Stimulated activated memory B cell treated with anti-CD40 and anti-IgM and Interleukin-4, amounts not matched to agents 10 μg/mL and 1 μg/mL and 100 μg/mL, for 72 hours (primary cell): Measurements from ENCODE around the gene PCDHGB1.
"Not testable (repeated sequence)": the region's sequence is repeated elsewhere in the genome, so short reads cannot be mapped to it uniquely, and the experiment has no call there.

Experiments
- ATAC-seq: fragments of 150-1000 bp; cut with Tn5 transposase; 2 replicates; pipeline ENCODE4 v1.10.0; 2021
- H3K27ac Mint-ChIP-seq: one replicate; pipeline ENCODE4 v1.8.0; 2022; ENCODE audit warnings: mild to moderate bottlenecking, mixed read lengths
- H3K27me3 Mint-ChIP-seq: one replicate; pipeline ENCODE4 v1.8.0; 2022; ENCODE audit warnings: mixed read lengths
- H3K36me3 Mint-ChIP-seq: one replicate; pipeline ENCODE4 v1.8.0; 2022; ENCODE audit warnings: mixed read lengths
- H3K4me1 Mint-ChIP-seq: one replicate; pipeline ENCODE4 v1.8.0; 2022; ENCODE audit warnings: mixed read lengths
- H3K4me3 Mint-ChIP-seq: one replicate; pipeline ENCODE4 v1.8.0; 2022; ENCODE audit warnings: mild to moderate bottlenecking, moderate library complexity, mixed read lengths
- H3K9me3 Mint-ChIP-seq: one replicate; pipeline ENCODE4 v1.8.0; 2022; ENCODE audit warnings: mixed read lengths

PCDHGB1 gene

GRCh38 chr5:141387557-141388311 lies 37.8 kb downstream of the PCDHGB1 start, which contains the start of gene PCDHGB4:
Gene PCDHGB4 (plus strand): TSS chr5:141387698. CDS start chr5:141387885, 187 bp downstream.
- H3K36me3 Mint-ChIP-seq: peaks cover 10% of the 10 kb centered on the region
- H3K27ac Mint-ChIP-seq, H3K4me1 Mint-ChIP-seq, ATAC-seq: not testable (repeated sequence)
- H3K27me3 Mint-ChIP-seq: peaks cover 77% of the 10 kb centered on the region
- peaks cover 15% of the 10 kb centered on the region for H3K9me3 Mint-ChIP-seq
- peak within 1 kb of the TSS; percentile 42 for H3K4me3 Mint-ChIP-seq

GRCh38 chr5:141388661-141389060 lies 38.8 kb downstream of the PCDHGB1 start:
- Mint-ChIP-seq H3K4me3 (no peak overlapping the region), H3K27ac (no peak overlapping the region), H3K27me3 (peaks cover 76% of the 10 kb centered on the region), H3K9me3 (peaks cover 15% of the 10 kb centered on the region), H3K4me1 (no peaks in the 10 kb centered on the region), H3K36me3 (peaks cover 6% of the 10 kb centered on the region)
- no peak for ATAC-seq

GRCh38 chr5:141389153-141390042 lies 39.5 kb downstream of the PCDHGB1 start:
- peaks cover 82% of the 10 kb centered on the region for H3K27me3 Mint-ChIP-seq
- H3K9me3 Mint-ChIP-seq: peaks cover 19% of the 10 kb centered on the region
- no peak overlapping the region for H3K4me3 Mint-ChIP-seq

GRCh38 chr5:141392429-141393198 lies 42.7 kb downstream of the PCDHGB1 start, which contains the start of gene PCDHGA8:
Gene PCDHGA8 (plus strand): TSS chr5:141392633. CDS start chr5:141392814, 181 bp downstream.
- no peaks in the 10 kb centered on the region for H3K4me1 Mint-ChIP-seq
- H3K27ac Mint-ChIP-seq: no peak within 1 kb of the TSS
- peaks cover 83% of the 10 kb centered on the region for H3K27me3 Mint-ChIP-seq
- no peak within 1 kb of the TSS for H3K4me3 Mint-ChIP-seq
- peaks cover 11% of the 10 kb centered on the region for H3K36me3 Mint-ChIP-seq
- H3K9me3 Mint-ChIP-seq: peaks cover 19% of the 10 kb centered on the region
- no peak for ATAC-seq

More at GRCh38 chr5:141389153-141390042, 39.5 kb downstream of the PCDHGB1 start:
- no peak overlapping the region for H3K27ac Mint-ChIP-seq
- no peaks in the 10 kb centered on the region for H3K4me1 Mint-ChIP-seq
- no peak for ATAC-seq
- peaks cover 11% of the 10 kb centered on the region for H3K36me3 Mint-ChIP-seq

GRCh38 chr5:141393267-141393666 lies 43.4 kb downstream of the PCDHGB1 start:
- Mint-ChIP-seq H3K27me3 (peaks cover 80% of the 10 kb centered on the region), H3K27ac (no peak overlapping the region), H3K36me3 (peaks cover 11% of the 10 kb centered on the region), H3K4me1 (no peaks in the 10 kb centered on the region), H3K4me3 (no peak overlapping the region), H3K9me3 (peaks cover 19% of the 10 kb centered on the region)
- ATAC-seq: no peak

GRCh38 chr5:141394401-141395187 lies 44.7 kb downstream of the PCDHGB1 start:
- H3K36me3 Mint-ChIP-seq: peaks cover 11% of the 10 kb centered on the region
- ATAC-seq: not testable (repeated sequence)

GRCh38 chr5:141397756-141398551 lies 48.1 kb downstream of the PCDHGB1 start, which contains the start of gene PCDHGB5:
Gene PCDHGB5 (plus strand): TSS chr5:141397947. CDS start chr5:141398128, 181 bp downstream.
- peaks cover 80% of the 10 kb centered on the region for H3K27me3 Mint-ChIP-seq
- H3K9me3 Mint-ChIP-seq: not testable (repeated sequence)

More at GRCh38 chr5:141394401-141395187, 44.7 kb downstream of the PCDHGB1 start:
- peaks cover 79% of the 10 kb centered on the region for H3K27me3 Mint-ChIP-seq
- H3K9me3 Mint-ChIP-seq: peaks cover 13% of the 10 kb centered on the region
- H3K4me3 Mint-ChIP-seq, H3K4me1 Mint-ChIP-seq, H3K27ac Mint-ChIP-seq: not testable (repeated sequence)

GRCh38 chr5:141398608-141399007 lies 48.7 kb downstream of the PCDHGB1 start:
- ATAC-seq: no peak
- H3K4me1 Mint-ChIP-seq: no peaks in the 10 kb centered on the region
- peaks cover 80% of the 10 kb centered on the region for H3K27me3 Mint-ChIP-seq
- peaks cover 7% of the 10 kb centered on the region for H3K9me3 Mint-ChIP-seq
- H3K36me3 Mint-ChIP-seq: peaks cover 10% of the 10 kb centered on the region
- H3K4me3 Mint-ChIP-seq: no peak overlapping the region
- H3K27ac Mint-ChIP-seq: no peak overlapping the region

More at GRCh38 chr5:141397756-141398551, 48.1 kb downstream of the PCDHGB1 start, which contains the start of gene PCDHGB5:
- not testable (repeated sequence) for H3K4me1 Mint-ChIP-seq, H3K27ac Mint-ChIP-seq
- ATAC-seq: peak; percentile 56
- Mint-ChIP-seq H3K36me3 (peaks cover 10% of the 10 kb centered on the region), H3K4me3 (peak within 1 kb of the TSS; percentile 63)

- Mint-ChIP-seq H3K27me3 (peaks cover 80% of the 10 kb centered on the region), H3K27ac (no peak overlapping the region), H3K4me1 (no peaks in the 10 kb centered on the region), H3K4me3 (peak overlapping the region; percentile 32), H3K9me3 (peaks cover 3% of the 10 kb centered on the region), H3K36me3 (peaks cover 6% of the 10 kb centered on the region)
- ATAC-seq: no peak
These were observed 49.8 kb downstream of the PCDHGB1 start for GRCh38 chr5:141399555-141400258.
